ENCODE results near the gene CSRP3.

Gene CSRP3

DNA sequence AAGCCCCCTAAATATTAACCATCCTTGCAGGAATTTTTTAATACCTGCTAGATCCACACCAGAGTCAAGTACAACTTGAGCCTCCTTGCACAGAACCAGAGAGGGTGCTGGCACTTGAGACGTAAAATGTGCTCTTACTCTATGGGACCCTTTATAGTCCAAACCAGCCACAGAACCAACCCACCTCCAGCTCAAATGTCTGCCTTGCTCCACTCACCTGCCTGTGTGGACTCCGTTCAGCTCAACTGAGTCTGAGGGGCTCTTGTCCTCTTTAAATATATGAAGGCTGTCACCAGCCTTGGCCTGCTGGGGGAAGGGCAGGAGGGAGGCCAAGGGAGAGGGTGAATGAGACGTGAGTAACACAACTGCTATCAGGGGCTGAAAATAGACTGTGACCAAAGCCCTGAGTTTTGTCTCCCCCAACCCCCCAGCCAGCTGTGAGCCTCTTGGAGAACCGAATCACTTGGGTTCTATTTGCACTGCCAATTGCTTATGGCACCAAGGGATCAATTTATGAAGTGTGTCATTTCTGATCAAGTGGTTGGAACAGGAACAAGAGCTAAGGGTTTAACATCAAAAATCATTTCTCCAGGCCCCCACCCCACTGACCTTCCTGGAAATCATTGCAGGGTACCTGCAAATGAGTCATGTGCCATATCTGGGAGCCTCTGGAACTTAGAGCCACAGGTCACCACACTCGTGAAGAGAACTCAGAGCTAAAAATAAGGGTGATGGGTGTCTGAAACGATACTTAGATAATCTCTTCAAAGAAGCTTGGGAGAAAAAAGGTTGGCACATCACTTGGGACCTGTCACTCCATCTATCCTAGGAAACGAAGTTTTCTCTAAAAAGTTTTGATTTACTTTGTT lies at the start of gene CSRP3:
Gene CSRP3, minus strand, starts transcription at position 247 of the 869 bp plus-strand sequence. CDS start 9,535 bp downstream, outside the sequence.
- no peak for DNase-seq

DNA sequence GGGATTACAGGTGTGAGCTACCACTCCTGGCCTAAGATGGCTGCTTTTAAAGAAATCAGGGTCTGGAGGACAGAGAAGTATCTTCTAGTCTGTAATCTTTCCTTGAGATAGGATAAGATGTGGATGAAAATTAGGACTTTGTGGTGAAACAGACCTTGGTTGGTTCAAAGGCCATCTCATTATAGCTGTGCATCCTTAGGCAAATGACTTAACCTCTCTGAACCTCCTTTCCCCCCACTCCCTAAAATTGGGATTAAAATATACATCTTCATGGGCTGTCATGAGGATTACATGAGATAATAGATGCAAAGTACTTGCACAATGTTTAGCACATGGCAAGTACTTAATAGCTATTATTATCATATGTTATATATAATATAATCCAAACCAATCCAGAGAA lies 49.8 kb upstream of the CSRP3 start:
- DNase-seq = no peak

DNA sequence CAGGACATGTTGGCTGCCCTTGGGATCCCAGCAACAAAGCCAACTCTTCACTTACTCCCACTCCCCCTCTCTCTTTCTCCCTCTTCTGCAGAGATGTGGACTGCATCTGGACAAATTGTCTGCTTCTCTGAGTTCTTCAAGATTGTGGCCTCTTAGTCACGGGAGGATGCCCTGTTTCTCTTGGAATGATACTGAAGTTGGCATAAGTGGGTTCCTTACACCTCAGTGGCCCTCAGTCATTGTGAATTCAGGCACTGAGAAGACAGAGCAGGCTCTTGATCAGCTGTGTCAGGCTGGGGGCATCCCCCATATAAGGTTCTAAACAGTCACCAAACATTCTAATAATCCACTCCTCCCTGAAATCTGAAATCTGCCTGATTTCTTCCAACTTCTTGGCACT lies 45.0 kb upstream of the CSRP3 start:
- no peak for DNase-seq

DNA sequence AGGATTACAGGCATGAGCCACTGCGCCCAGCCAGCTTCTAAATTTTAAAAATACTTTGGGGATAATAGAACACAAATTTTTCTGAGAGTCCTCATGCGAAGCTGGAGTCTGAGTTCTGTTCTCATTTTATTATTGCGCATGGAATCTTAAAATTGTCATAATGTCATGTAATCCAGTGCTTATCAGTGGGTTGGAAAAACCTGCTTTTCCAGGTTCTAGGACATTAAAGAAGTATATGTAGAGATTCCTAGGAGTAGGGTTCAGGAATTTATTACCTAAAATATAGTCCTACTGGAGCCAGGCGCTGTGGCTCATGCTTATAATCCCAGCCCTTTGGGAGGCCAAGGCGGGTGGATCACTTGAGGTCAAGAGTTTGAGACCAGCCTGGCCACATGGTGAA lies 43.6 kb upstream of the CSRP3 start:
- DNase-seq = no peak

DNA sequence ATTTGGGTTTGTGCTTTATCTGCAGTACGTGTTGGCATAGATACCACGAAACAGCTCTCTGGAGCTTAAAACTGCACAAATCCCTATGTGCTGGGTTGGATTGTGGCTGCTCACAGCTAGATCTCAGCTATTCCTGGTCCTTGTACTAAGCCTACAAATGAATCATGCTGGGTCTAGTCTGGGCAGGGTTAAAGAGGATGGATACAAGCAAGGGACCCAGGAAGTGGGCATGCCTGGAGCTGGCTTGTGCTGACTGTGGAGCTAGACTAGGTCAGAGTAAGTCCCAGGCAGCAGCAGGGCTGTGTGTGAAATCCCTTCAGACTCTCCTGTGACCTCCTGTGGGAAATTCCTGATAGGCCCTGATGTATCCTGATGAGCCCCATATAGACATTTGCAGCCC lies 42.8 kb upstream of the CSRP3 start:
- no peak for DNase-seq

DNA sequence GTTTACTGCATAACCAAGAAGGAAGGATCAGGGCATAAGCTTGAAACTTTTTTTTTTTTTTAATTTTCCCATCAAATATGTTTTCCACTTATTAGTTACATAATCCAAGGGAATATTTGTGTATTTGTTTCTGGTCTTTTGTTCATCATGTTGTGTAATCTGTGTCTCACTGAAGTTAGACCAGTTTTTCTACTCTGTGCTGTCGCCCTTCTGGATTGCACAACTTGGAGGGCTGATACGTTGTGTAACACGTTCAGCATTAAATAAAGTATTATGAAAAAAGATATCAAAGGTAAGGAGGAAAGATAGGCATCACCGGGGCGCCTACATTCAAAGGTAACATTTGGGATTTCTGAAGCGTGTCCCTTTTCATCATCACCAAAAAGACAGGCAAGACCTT lies 42.3 kb upstream of the CSRP3 start:
- no peak for DNase-seq

DNA sequence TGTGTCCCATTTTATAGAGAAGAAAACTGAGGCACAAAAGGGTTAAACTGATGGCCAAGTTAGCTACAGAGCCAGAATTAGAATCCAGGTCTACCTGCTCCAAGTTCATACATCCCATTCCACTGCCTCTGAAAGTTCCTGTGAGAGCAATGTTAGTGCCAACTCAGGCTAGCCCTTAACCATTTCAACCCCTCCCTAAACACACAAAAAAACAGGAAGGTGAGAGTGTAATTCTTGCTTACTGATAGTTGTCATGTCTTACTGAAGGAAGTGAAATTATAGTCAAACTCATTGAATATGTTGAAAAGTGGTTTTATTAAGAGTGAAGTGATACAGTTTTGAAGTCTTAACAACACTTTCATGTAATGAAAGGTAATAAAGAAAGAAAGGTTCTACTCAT lies 41.8 kb upstream of the CSRP3 start:
- no peak for DNase-seq

DNA sequence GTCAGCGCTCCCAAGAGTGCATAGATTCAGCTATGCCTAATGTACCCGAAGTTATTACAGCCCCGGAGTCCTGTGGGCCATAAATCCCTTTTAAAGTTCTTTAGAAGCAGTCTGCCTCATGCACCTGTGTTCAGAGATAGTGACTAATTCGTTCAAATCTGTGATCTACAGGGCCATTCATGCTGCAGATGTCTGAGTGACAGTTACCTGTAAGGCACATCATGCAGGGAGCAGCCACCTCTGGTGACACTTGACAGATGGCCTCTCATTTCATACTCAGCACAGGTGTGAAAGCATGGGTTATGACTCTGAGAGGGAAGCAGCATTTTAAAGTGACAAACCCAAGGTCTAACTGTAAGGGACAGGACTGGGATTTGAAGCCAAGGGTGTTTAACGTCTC lies 41.4 kb upstream of the CSRP3 start:
- DNase-seq = no peak

DNA sequence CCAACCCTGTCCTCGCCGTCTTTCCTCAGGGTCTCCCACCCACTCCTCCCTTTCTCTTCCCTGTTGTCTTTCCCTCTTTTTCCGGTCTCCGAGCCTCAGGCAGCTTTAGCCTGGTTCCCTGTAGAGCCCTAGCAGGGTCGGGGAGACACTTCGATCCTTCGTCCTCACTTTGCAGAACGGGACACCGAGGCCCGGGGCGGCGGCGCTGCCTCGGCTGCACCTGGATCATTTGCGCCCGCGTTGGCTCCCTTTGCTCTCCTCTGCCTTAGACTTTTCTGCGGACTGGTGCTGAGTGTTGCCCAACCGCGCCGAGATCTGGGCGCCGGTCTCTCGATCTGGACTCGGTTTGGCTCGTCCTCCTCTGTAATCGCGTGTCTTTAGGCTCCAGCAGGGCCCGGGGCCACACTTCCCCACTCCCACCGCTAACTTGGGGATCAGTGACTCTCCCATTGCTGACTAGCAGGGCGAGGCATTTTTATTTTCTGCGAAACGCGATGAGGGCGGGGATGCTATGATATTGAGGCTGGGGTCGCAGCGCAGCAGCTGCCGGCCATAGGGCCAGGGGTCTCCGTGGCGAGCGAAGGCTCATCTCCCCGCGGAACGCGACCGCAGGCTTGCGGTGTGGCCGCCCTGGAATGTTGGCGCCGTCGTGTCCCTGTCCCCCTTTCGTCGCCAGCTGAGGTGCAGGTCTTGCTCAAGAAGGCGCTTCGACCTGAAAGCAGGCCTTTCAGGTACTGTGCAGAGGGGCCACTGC lies 40.6 kb upstream of the CSRP3 start:
- DNase-seq = no peak

DNA sequence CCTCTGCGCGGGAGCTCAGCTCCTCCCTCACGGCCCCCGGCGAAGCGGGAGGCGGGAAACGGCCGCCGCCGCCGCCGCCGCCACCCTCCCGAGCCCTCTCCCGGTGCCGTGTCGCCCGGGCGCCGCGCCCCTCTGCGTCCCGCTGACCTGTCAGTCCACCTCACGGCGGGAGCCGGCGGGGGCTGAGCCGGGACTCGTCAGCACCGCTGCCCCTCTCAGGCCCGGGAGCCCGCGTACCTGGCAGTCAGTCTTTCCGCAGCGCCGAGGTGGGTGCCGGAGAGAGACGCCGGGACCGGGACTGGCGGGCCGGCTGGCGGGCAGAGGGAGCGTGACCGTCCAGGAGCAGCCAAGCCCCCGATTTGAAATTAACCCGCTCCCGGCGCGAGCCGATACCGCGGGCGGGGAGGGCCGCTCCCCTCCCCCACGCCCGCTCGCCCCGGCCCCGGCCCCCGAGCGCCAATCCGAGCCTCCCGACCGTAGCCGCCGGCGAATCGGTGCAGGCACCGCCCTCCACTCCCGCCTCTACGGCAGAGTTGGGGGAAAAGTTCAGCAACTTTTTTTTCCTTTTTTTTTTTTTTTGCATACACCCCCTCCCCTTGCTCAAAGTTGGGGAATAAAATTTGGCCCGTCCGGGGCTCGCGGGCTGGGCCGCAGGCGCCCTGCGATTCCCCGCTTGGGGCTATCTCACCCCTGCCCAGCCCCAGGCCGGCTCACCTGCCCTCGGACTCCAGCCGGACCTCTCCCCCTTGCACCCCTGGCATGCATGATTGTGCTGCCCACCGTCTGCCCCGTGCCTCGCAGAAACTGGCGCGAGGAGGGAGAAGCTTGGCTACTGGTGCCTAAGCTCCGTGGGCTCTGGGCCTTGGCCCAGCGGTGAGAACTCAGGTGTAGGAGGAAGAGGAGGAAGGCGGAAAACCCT lies 39.7 kb upstream of the CSRP3 start:
- DNase-seq = no peak

DNA sequence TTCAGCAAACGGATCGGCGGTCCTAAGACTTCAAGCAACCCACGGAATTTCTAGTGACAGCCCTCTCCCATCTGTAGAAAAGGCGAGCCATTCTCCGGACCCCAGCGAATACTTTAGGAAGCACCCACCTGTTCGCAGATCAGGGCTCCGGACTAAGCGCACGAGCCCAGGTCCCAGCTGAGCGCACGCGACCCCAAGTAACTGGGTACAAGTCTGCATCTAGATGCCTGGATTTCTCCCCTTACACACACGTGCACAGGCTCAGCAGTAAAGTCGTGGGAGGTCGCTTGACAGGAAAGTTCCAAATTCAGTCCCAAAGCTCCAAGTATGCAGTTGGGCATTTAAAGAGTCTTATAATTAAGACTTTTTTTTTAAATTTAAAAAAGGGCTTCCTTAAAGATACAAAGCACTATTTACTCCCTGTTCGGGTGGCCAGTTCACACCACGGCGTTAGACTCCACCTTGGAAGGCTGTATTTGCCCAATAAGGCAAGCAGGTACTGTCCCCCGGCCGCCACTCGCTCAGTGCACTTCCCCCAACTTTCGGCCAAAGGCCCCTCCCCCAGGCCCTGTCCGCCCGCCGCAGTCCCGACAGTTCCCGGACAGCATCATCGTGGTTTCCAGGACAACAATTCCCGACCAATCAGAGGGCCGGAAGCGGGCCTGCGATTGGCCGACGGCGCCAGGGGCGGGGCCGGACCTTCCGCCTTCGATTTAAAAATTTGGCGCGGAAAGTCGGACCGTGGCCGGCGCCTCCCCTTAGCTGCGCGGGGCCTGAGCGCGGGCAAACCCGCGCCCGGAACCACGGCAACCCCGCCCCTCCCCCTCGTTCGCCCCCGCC lies 38.9 kb upstream of the CSRP3 start, which contains the start of gene E2F8:
Gene E2F8, minus strand, starts transcription at position 526 of the 840 bp plus-strand sequence. CDS start 824 bp downstream, outside the sequence.
- peak; percentile 94 for DNase-seq

DNA sequence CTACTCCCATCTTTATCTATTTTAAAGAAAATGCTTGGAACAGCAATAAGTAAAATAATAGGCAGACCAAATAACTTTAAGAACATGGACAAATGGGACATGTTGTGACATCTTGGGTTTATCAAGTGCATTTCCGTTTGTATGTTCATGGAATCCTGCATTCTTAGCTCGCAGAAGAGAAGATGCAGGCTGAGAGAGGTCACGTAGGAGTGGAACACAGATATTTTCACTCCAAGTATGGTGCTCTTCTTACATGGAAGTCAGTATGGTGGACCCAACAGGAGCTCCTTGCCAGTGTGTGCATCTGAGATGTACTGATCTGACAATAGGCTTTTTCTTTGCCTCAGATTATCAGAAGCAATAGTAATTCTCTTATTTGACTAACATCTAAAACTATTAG lies 37.3 kb upstream of the CSRP3 start:
- no peak for DNase-seq

DNA sequence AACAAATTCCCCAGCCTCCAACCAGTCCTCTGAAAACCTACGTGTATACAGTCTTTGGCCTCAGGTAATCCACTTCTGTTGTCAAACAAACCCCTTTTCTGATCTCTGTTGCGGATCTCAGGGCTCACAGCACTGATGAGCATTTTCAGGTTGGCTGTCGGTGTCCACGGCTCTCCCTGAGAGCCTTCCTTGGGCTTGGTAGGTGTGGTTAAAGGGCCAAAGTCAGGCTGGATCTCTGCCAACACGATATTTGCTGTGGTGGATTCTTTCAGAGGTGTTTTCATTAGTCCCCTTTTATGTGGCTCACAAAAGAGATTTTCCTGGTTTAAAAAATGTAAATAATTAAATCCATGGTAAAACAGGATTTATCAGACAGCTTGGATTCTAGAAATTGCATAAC lies 36.0 kb upstream of the CSRP3 start:
- peak; percentile 6 for DNase-seq

DNA sequence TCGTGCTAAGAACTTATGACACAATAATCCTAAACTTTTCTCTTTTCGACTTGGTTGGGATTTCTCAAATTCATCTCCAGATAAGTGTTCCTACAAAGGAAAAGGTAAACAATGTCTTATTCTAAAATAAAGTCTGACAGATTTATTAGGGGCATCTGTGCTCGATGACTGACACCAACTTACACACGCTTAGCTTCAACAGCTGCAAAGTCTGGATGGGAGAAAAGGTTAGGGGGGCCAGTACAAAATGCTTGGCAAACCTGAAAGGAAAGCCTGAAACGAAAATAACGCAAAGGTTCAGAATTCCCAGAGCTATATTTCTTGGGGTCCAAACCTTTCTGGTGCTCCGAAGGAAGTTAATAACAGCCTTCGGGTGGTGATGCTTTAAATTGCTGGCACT lies 35.6 kb upstream of the CSRP3 start:
- no peak for DNase-seq

DNA sequence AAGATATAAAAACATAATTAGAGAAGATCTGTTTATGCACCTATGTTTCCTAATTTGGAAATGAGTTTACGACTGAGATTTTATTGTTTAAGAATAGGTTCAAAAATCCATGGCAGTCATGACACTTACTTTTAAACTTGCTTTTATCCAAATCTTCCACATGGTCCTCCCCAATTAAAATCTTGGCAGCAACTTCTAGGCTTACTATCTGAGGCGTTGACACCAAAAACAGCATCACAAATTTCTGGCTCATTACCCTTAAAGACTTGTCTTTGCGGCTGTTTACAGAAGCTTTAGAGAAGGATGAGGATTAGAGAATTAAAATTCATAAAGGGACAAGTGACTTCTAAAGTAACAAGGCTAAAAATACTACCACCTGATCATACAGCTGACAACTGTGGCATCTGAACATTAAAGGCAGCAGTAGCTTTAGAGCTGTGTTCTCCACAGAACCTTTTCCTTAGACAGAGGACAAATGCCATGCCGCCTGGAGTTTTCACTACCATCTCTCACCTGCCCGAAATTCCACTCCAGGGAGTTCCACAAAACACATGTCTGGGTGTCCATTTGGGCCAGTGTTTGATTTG lies 32.5 kb upstream of the CSRP3 start:
- DNase-seq = no peak

DNA sequence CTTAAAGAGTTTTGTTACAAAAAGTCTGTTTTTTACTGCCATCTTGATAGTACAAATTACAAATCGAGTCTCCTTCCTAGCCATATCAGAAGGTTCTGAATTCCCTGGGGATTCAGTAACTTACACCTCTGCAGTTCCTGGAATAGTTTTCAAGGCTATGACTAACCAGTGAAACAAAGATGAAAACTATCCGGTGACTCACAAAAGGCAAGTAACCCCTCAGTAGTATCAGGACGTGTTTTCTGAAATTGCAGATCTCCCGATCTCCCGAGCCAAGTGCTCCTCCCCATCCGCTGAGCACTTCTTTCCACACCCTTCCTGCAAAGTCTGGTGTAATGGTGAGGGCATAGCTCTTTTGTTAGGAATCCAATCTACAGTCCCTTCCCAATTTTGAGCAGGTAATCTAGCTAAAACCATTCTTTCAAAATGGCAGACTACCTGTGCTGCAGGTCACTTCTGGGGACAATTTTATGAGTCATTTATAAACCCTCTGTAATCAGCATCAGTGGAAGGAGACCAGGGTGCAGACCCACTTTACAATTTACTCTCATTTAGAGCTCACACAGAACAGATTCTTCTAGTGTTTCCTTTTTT lies 31.2 kb upstream of the CSRP3 start:
- no peak for DNase-seq

DNA sequence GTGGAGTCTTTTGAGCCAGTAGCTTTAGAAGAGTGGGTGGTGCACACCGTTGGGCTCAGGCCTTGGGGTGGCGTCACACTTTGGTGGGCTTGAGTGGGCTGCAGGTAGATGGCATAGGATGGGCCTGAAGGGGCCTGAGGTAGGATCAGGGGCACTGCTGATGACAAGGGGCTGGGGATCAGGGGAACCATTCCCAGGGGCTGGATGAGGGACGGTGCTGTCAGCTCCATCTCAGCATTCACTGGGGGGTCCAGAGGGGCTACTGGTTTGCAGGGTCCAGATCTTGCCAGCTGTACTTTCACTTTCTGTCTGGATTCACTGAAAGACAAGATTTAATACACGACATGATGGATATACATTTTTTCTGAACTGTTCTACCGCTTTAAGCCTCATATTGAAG lies 27.9 kb upstream of the CSRP3 start:
- DNase-seq = no peak

DNA sequence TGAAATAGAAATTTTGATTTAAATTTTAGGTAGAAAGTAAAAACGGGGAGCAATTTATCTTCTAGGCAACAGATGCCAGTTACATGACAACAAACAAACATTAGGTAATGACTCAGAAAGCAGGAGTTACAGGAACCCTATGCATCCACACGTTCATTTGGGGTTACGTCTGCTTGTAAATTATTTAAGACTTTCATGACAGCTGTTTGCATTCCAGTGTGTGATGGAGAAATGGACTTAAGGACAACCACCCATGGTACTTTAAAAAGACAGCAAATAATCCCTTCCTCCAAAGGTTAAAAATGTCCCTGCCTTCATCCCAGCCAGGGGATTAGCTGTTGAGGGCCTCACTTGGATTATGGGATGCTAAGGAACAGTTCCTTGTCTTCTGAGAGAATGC lies 27.2 kb upstream of the CSRP3 start:
- no peak for DNase-seq

DNA sequence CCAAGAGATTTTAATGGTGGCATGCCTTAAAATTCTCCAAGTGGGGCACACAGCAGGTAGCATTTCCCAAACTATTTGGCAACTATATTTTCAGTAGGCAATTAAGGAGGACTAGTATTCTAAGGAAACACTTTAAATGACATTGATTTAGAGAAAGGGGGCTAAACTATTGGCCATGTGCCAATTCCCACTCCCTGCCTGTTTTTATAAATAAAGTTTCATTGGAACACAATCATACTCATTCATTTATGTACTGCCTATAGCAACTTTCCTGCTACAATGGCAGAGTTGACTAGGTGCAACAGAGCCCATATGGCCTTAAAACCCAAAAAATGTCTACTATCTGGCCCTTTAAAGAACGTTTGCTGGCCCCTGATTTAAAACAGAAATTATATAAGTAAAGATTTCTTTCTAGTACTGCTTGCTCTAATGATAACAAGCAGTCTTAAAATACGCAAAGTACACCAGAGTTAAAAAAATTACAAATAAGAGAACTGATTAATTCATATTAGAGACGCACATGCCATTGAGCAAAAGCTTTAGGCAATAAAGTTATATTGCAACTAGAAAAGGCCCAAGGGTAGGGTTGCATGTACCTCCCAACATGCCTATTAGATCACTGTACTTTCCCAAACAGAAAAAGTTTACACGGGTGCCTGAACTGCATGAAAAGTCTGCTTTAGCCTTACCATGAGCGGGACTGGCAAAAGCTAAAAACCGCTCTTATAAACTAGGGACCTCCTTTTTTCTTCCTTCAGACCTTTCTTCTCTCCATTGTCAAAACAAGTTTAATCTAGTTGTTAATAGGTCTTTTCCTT lies 24.8 kb upstream of the CSRP3 start:
- DNase-seq = no peak

DNA sequence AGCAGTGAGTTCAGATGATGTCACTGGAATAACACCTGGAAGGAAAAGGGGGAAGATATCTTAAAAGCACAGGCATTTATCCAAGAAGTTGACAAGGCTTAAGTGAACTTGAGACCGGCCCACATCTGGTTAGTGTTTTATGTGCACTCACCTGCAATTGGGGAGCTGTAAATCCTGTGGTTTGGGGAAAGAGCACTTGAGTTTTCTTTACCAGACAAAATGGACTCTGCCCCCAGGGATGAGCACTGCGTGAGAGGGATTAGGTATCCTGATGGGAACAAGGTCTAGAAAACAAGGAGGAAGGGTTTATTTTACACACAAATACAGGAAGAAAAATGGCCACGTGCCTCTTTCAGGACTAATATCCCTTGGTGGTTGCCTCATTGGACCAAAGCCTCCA lies 23.8 kb upstream of the CSRP3 start:
- no peak for DNase-seq

Data from NCI-H146 (cell line).